Kidney (tissue), 22 donors: ENCODE results near the gene LGALS7B. TPM values are rescaled to one million over a fixed set of nuclear protein-coding genes. Genes with fewer than 3 reads are reported as not detected.
A peak's percentile ranks its signal among the peaks of the same experiment; 100 is the strongest.

Experiments used
- DNase-seq, 5 donors: peaks; one replicate each; pipeline ENCODE4 v3.0.0-alpha.2; 2013 to 2020
- FAIRE-seq: peaks from 2 replicates; lab custom pipeline; 2012; peaks lifted over from hg19 to GRCh38; lab: Jason Lieb, UNC
- H3K27ac ChIP-seq, 2 donors: one replicate each; pipeline ENCODE4 v1.7.0; 2013; ENCODE audit warnings: low read depth in 2 of 2, low read length in 2 of 2, inconsistent platforms in 1 of 2
- H3K27me3 ChIP-seq: one replicate; pipeline ENCODE4 v1.7.1; 2013; ENCODE audit warnings: low read length, inconsistent platforms; ENCODE audit not compliant: control insufficient read depth, insufficient read depth
- H3K36me3 ChIP-seq, 3 donors: one replicate each; pipeline versions ENCODE4 v1.7.0 to v1.7.1; 2013; ENCODE audit warnings: low read length in 3 of 3, control low read depth in 1 of 3, inconsistent platforms in 1 of 3; ENCODE audit not compliant: insufficient read depth in 3 of 3, control insufficient read depth in 2 of 3
- H3K4me1 ChIP-seq, 3 donors: one replicate each; pipeline versions ENCODE4 v1.7.0 to v1.7.1; 2013; ENCODE audit warnings: low read length in 3 of 3, inconsistent platforms in 1 of 3, low read depth in 1 of 3; ENCODE audit not compliant: control insufficient read depth in 2 of 3, insufficient read depth in 2 of 3
- H3K4me3 ChIP-seq, 3 donors: one replicate each; pipeline versions ENCODE4 v1.7.0 to v1.8.1; 2013; ENCODE audit warnings: low read length in 3 of 3, control low read depth in 1 of 3, inconsistent platforms in 1 of 3
- H3K9ac ChIP-seq, 3 donors: one replicate each; pipeline versions ENCODE4 v1.7.0 to v1.7.1; 2013; ENCODE audit warnings: low read length in 3 of 3, control low read depth in 1 of 3, inconsistent platforms in 1 of 3
- H3K9me3 ChIP-seq, 3 donors: one replicate each; pipeline versions ENCODE4 v1.7.0 to v1.7.1; 2013; ENCODE audit warnings: low read length in 3 of 3, control low read depth in 1 of 3, inconsistent platforms in 1 of 3; ENCODE audit not compliant: control insufficient read depth in 2 of 3, insufficient read depth in 1 of 3
- CTCF ChIP-seq: IDR thresholded peaks from 3 replicates; pipeline ENCODE4 v1.5.1; 2012; ENCODE audit warnings: mild to moderate bottlenecking, moderate library complexity, borderline replicate concordance; ENCODE audit not compliant: insufficient read depth; ENCODE audit errors: extremely low read depth
- intact Hi-C: fragments of 100-400 bp; cut with DNase I; formaldehyde crosslinking; loops from one replicate; pipeline ENCODE4 v1.11.1; 2022
- long read RNA-seq, 10 donors: library from polyadenylated mRNA in 1 of 10; unstranded in 1 of 10; transcript quantifications; one replicate each; pipeline ENCODE4 v2.0.0 and lab custom pipeline, GENCODE V29; 2021 to 2026
- polyA plus RNA-seq: library from polyadenylated mRNA; stranded (reverse); fragments of 350-450 nt; fragmentation: Illumina TruSeq; extraction: RNeasy Lipid Tissue Mini Kit (QIAGEN cat#74804); gene quantifications from one replicate; pipeline ENCODE4 v1.2.3, GENCODE V29; 2014; ENCODE audit warnings: low read depth, low replicate concordance; ENCODE audit not compliant: insufficient read depth
- total RNA-seq: library from RNA; stranded (reverse); fragmentation: NEBNext Ultra II Directional; extraction: Animal tissue kit (Norgen Biotek cat#: 25700); gene quantifications from one replicate; pipeline ENCODE4 v1.2.1, GENCODE V29; 2021
- donor health status: control.
- donor health status: control.
- donor health status: control.
- donor health status: control.
- donor health status: control.
- donor health status: DM: yes; HTN: yes; CAD: no.
- donor health status: Normal renal cell carcinoma (clear cell type).

The LGALS7B gene
- total RNA-seq (not detected), polyA plus RNA-seq (3.7 TPM)
- long read RNA-seq, donor 1: 0 reads
- long read RNA-seq, donor 2, partial matches to known transcripts: 0 of 2 reads
- long read RNA-seq, donor 2, other reads (novel, unspliced or antisense): 0 of 2 reads
- long read RNA-seq, donor 3, partial matches to known transcripts: 0 of 5 reads
- long read RNA-seq, donor 3, other reads (novel, unspliced or antisense): 0 of 5 reads
- long read RNA-seq, donor 4: 0 reads
- long read RNA-seq, donor 5: 0 reads
- long read RNA-seq, donor 6, partial matches to known transcripts: 0 of 4 reads
- long read RNA-seq, donor 6, other reads (novel, unspliced or antisense): 0 of 4 reads
- long read RNA-seq, donor 7, partial matches to known transcripts: 2 of 2 reads
- long read RNA-seq, donor 7, other reads (novel, unspliced or antisense): 0 of 2 reads
- long read RNA-seq, donor 8, partial matches to known transcripts: 0 of 1 reads
- long read RNA-seq, donor 8, other reads (novel, unspliced or antisense): 0 of 1 reads
- long read RNA-seq, donor 9, partial matches to known transcripts: 0 of 2 reads
- long read RNA-seq, donor 9, other reads (novel, unspliced or antisense): 0 of 2 reads
- long read RNA-seq, donor 10: 0 reads

GRCh38 chr19:38788478-38789243, at the start of gene LGALS7B:
TSS of gene LGALS7B (plus strand) at chr19:38789200. CDS start at chr19:38789227, 27 bp downstream.
- no peak within 1 kb of the TSS for H3K27ac ChIP-seq
- H3K27me3 ChIP-seq: no peaks in the 10 kb centered on the region
- DNase-seq (peak in 1 of 5 donors; percentile 64), FAIRE-seq (no peak)
- H3K4me3 ChIP-seq: no peak within 1 kb of the TSS
- peaks cover 0 to 4% (median 0%) of the 10 kb centered on the region in 3 donors for H3K4me1 ChIP-seq
- intact Hi-C loops: no loop called here
- no peaks in the 10 kb centered on the region for H3K9me3 ChIP-seq
- TF ChIP-seq CTCF: no peak
- H3K36me3 ChIP-seq: no peaks in the 10 kb centered on the region
- H3K9ac ChIP-seq: no peak within 1 kb of the TSS

- H3K36me3 ChIP-seq: no peaks in the 10 kb centered on the region
- DNase-seq (no peak), FAIRE-seq (no peak)
- no peak overlapping the region for H3K27ac ChIP-seq
- no peak overlapping the region for H3K4me3 ChIP-seq
- TF ChIP-seq CTCF: no peak
- H3K27me3 ChIP-seq: no peaks in the 10 kb centered on the region
- no peaks in the 10 kb centered on the region for H3K4me1 ChIP-seq
- no peak overlapping the region for H3K9ac ChIP-seq
- intact Hi-C loops: no loop called here
- H3K9me3 ChIP-seq: no peaks in the 10 kb centered on the region
Measured at GRCh38 chr19:38739440-38740256, 49.4 kb upstream of the LGALS7B start.

- Histone ChIP-seq H3K4me3 (no peak overlapping the region), H3K9ac (no peak overlapping the region), H3K9me3 (no peaks in the 10 kb centered on the region), H3K27me3 (no peaks in the 10 kb centered on the region), H3K4me1 (no peaks in the 10 kb centered on the region), H3K27ac (no peak overlapping the region), H3K36me3 (no peaks in the 10 kb centered on the region)
- DNase-seq (peak in 1 of 5 donors; percentile 34), FAIRE-seq (no peak)
- no peak for TF ChIP-seq CTCF
- intact Hi-C loops: no loop called here
Measured at GRCh38 chr19:38740257-38740592, 48.8 kb upstream of the LGALS7B start.
